Heart left ventricle (tissue), 16 donors: ENCODE measurements around the gene XPNPEP1. TPM values are rescaled to one million over a fixed set of nuclear protein-coding genes. Genes with fewer than 3 reads are reported as not detected.

Experiments used
- ATAC-seq, 4 donors: fragments of 200-7000 bp; cut with Tn5 transposase; one replicate each; pipeline ENCODE4 v1.9.1; 2020 to 2022; ENCODE audit warnings: moderate library complexity in 4 of 4, mild to moderate bottlenecking in 3 of 4, moderate number of reproducible peaks in 1 of 4
- DNase-seq, 5 donors: peaks; one replicate each; pipeline ENCODE4 v3.0.0-alpha.2; 2020
- H3K27ac ChIP-seq, 12 donors: fragments of 200-600 bp; sonication (generic) in 4 of 12; one replicate each; pipeline versions ENCODE4 v1.5.0 to v1.8.0; 2016 to 2022; ENCODE audit warnings: mild to moderate bottlenecking in 2 of 12
- H3K27me3 ChIP-seq, 9 donors: fragments of 200-600 bp; sonication (generic) in 2 of 9; one replicate each; pipeline versions ENCODE4 v1.5.1 to v1.8.0; 2016 to 2022; ENCODE audit warnings: mild to moderate bottlenecking in 3 of 9
- H3K36me3 ChIP-seq, 9 donors: fragments of 200-600 bp; sonication (generic) in 2 of 9; one replicate each; pipeline versions ENCODE4 v1.5.0 to v1.8.0; 2018 to 2022; ENCODE audit warnings: mild to moderate bottlenecking in 2 of 9
- H3K4me1 ChIP-seq, 12 donors: fragments of 200-600 bp; sonication (generic) in 4 of 12; one replicate each; pipeline versions ENCODE4 v1.5.0 to v1.8.0; 2016 to 2022; ENCODE audit warnings: mild to moderate bottlenecking in 3 of 12
- H3K4me3 ChIP-seq, 12 donors: fragments of 200-600 bp; sonication (generic) in 4 of 12; one replicate each; pipeline versions ENCODE4 v1.5.0 to v1.8.0; 2017 to 2022; ENCODE audit warnings: mild to moderate bottlenecking in 9 of 12, moderate library complexity in 4 of 12
- H3K9me3 ChIP-seq, 12 donors: fragments of 200-600 bp; sonication (generic) in 4 of 12; one replicate each; pipeline versions ENCODE4 v1.5.0 to v1.8.0; 2016 to 2022; ENCODE audit warnings: mild to moderate bottlenecking in 1 of 12
- CTCF ChIP-seq, 12 donors: fragments of 200-600 bp; sonication (generic) in 4 of 12; IDR thresholded peaks; one replicate each; pipeline versions ENCODE4 v1.5.0 to v1.8.0; 2018 to 2022; ENCODE audit warnings: antibody characterized with exemption in 12 of 12, mild to moderate bottlenecking in 5 of 12
- POLR2A ChIP-seq, 2 donors: fragments of 450-650 bp; IDR thresholded peaks; one replicate each; pipeline ENCODE4 v1.6.1; 2017; ENCODE audit warnings: antibody characterized with exemption in 2 of 2, mild to moderate bottlenecking in 2 of 2, moderate library complexity in 2 of 2
- WGBS, 4 donors: extraction: QIAGEN DNeasy Blood & Tissue Kit in 2 of 4; methylation state at CpG; one replicate each; pipeline versions ENCODE4 v1.1.5 to v1.1.7; 2013 to 2018; 5-methylcytosine and 5-hydroxymethylcytosine counted together
- intact Hi-C, 10 donors: fragments of 100-400 bp; cut with DNase I; formaldehyde crosslinking; loops; one replicate each; pipeline versions ENCODE4 v1.11.1 to v1.14.2; 2022
- polyA plus RNA-seq, 2 donors: library from polyadenylated mRNA; stranded (reverse); fragments of 200-250 nt; gene quantifications; one replicate each; pipeline ENCODE4 v1.2.3, GENCODE V29; 2013
- total RNA-seq, 9 donors: library from RNA; depleted of rRNA in 2 of 9; stranded (reverse); fragments of >200 nt in 2 of 9; fragmentation: NEBNext Ultra II Directional in 3 of 9; extraction: Animal tissue kit (Norgen Biotek cat#: 25700) in 3 of 9; gene quantifications; one replicate each; pipeline versions ENCODE4 v1.1.0 to v1.2.4, GENCODE V29; 2016 to 2023
- donor health status: ischemic (EF 13 %, LVEDD 7.1; RV severe dilation, severe dysfunction).
- donor health status: healthy with polysubstance abuse.
- donor health status: DM: no; HTN: yes; CAD: no.
- donor health status: DM: no; HTN: no; CAD: no.
- donor health status: ischemic (EF 25% LVEDD 6.9; RV normal size, moderate dysfunction).
- donor health status: ischemic (EF 25% LVEDD 5.7; RV mildly dilated, moderate dysfunction).
- donor health status: healthy.
- donor health status: DM: yes; HTN: yes; CAD: no.
- donor health status: ischemic (EF 35%, LVEDD 5.7; RV mildly dilated, moderate dysfunction).
- donor health status: nonischemic (EF 11% LVEDD 7.7; RV severe dilation, severe dysfunction).
- donor health status: DM: yes; HTN: yes; CAD: no.
- donor health status: PGD.
- donor health status: ischemic (EF 29% LVEDD 5.4; RV normal size, mild dysfunction).
- donor health status: nonischemic (EF 23%, LVEDD 6.1; RV moderate dilation, normal function).

XPNPEP1 gene
- total and polyA plus RNA-seq, 11 donors: 14.5 to 77.0 (median 46.2) TPM

GRCh38 chr10:109824206-109824605 is 99.1 kb downstream of the XPNPEP1 start:
- Histone ChIP-seq H3K4me3 (no peak overlapping the region), H3K9me3 (no peaks in the 10 kb centered on the region), H3K4me1 (no peaks in the 10 kb centered on the region), H3K27ac (no peak overlapping the region), H3K27me3 (peaks cover 0 to 7% (median 0%) of the 10 kb centered on the region in 9 donors), H3K36me3 (no peaks in the 10 kb centered on the region)
- TF ChIP-seq CTCF (IDR thresholded peaks at IDR 0.05) (no peak), POLR2A (IDR thresholded peaks at IDR 0.05) (no peak)
- ATAC-seq (no peak), DNase-seq (no peak)
- intact Hi-C loops: no loop called here
- 35 to 53% (median 44%) methylated on average over 1 of the region's 1 CpG for WGBS, 4 donors

- intact Hi-C loops: no loop called here
- Histone ChIP-seq H3K27me3 (peaks cover 0 to 7% (median 0%) of the 10 kb centered on the region in 9 donors), H3K9me3 (no peaks in the 10 kb centered on the region), H3K4me1 (no peaks in the 10 kb centered on the region), H3K27ac (no peak overlapping the region), H3K36me3 (no peaks in the 10 kb centered on the region), H3K4me3 (no peak overlapping the region)
- DNase-seq (no peak), ATAC-seq (no peak)
- no peak for TF ChIP-seq CTCF (IDR thresholded peaks at IDR 0.05)
- TF ChIP-seq POLR2A (IDR thresholded peaks at IDR 0.05): no peak
- 88 to 93% (median 89%) methylated on average over 3 of the region's 3 CpGs for WGBS, 4 donors
Measured at GRCh38 chr10:109823196-109823595, 100.1 kb downstream of the XPNPEP1 start.

GRCh38 chr10:109821672-109822071 is 101.6 kb downstream of the XPNPEP1 start:
- H3K36me3 ChIP-seq: no peaks in the 10 kb centered on the region
- WGBS, 4 donors: 58 to 69% (median 66%) methylated on average over 5 of the region's 5 CpGs
- intact Hi-C loops: no loop called here
- DNase-seq: no peak
- ATAC-seq: no peak
- no peaks in the 10 kb centered on the region for H3K9me3 ChIP-seq
- no peak overlapping the region for H3K27ac ChIP-seq
- H3K4me3 ChIP-seq: no peak overlapping the region
- no peak for TF ChIP-seq CTCF (IDR thresholded peaks at IDR 0.05)
- H3K27me3 ChIP-seq: peaks cover 0 to 7% (median 0%) of the 10 kb centered on the region in 9 donors
- H3K4me1 ChIP-seq: no peaks in the 10 kb centered on the region

- Histone ChIP-seq H3K27ac (no peak overlapping the region), H3K27me3 (peaks cover 0 to 7% (median 0%) of the 10 kb centered on the region in 9 donors), H3K9me3 (no peaks in the 10 kb centered on the region), H3K4me1 (no peaks in the 10 kb centered on the region), H3K4me3 (no peak overlapping the region), H3K36me3 (no peaks in the 10 kb centered on the region)
- intact Hi-C loops: no loop called here
- TF ChIP-seq POLR2A (IDR thresholded peaks at IDR 0.05): no peak
- TF ChIP-seq CTCF (IDR thresholded peaks at IDR 0.05): no peak
- no peak for DNase-seq
- no peak for ATAC-seq
- WGBS, 4 donors: 66 to 76% (median 70%) methylated on average over 7 of the region's 7 CpGs
Measured at GRCh38 chr10:109820620-109821405, 102.5 kb downstream of the XPNPEP1 start.
